Neural progenitor cell (in vitro differentiated cells): ENCODE results near the gene XPNPEP1.

Experiments
- EZH2 ChIP-seq: fragments of 200-600 bp; sonication (generic); IDR thresholded peaks from 2 replicates; pipeline ENCODE4 v1.6.1; 2017; ENCODE audit warnings: antibody characterized with exemption, mild to moderate bottlenecking, moderate library complexity
- TF ChIP-seq, protein P1 (sequence below): fragments of 200-600 bp; sonication (generic); IDR thresholded peaks from 2 replicates; pipeline ENCODE4 v1.5.1; 2017; ENCODE audit warnings: antibody characterized with exemption, mild to moderate bottlenecking

DNA sequence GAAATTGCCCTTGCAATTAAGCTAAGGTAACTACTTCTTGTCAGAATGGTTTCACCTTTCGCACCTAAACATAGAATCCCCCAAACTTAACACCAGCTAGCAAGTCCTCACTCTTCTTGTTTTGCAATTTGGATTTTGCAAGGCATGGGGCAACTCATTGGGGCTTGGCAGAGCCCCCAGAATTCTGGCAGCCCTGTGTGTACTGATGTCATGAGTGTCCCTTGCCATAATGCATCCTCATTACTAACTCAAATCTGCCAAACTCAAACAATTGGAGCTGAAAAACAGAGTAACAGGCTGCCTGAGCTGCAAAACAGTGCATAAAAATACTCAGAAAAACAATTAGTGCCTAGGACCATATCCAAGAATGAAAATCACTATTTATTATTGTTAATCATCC lies 7.9 kb upstream of the XPNPEP1 start:
- TF ChIP-seq, protein P1, sequence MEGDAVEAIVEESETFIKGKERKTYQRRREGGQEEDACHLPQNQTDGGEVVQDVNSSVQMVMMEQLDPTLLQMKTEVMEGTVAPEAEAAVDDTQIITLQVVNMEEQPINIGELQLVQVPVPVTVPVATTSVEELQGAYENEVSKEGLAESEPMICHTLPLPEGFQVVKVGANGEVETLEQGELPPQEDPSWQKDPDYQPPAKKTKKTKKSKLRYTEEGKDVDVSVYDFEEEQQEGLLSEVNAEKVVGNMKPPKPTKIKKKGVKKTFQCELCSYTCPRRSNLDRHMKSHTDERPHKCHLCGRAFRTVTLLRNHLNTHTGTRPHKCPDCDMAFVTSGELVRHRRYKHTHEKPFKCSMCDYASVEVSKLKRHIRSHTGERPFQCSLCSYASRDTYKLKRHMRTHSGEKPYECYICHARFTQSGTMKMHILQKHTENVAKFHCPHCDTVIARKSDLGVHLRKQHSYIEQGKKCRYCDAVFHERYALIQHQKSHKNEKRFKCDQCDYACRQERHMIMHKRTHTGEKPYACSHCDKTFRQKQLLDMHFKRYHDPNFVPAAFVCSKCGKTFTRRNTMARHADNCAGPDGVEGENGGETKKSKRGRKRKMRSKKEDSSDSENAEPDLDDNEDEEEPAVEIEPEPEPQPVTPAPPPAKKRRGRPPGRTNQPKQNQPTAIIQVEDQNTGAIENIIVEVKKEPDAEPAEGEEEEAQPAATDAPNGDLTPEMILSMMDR, result no peak
- no peak for TF ChIP-seq EZH2
